Urinary bladder (tissue), 4 donors: ENCODE results near the gene SLC12A8. TPM values are rescaled to one million over a fixed set of nuclear protein-coding genes. Genes with fewer than 3 reads are reported as not detected.

ENCODE experiments used
- DNase-seq: peaks from one replicate; pipeline ENCODE4 v3.0.0-alpha.2; 2015; ENCODE audit errors: extremely low spot score
- H3K27ac ChIP-seq: one replicate; pipeline ENCODE4 v1.5.1; 2013; ENCODE audit warnings: low read depth, mild to moderate bottlenecking, moderate library complexity
- H3K36me3 ChIP-seq: one replicate; pipeline ENCODE4 v1.6.1; 2013; ENCODE audit warnings: mild to moderate bottlenecking, moderate library complexity; ENCODE audit not compliant: insufficient read depth
- H3K4me1 ChIP-seq: one replicate; pipeline ENCODE4 v1.6.1; 2013; ENCODE audit warnings: mild to moderate bottlenecking, moderate library complexity; ENCODE audit not compliant: insufficient read depth
- H3K4me3 ChIP-seq: one replicate; pipeline ENCODE4 v1.5.1; 2013; ENCODE audit warnings: low read depth, low read length
- WGBS: extraction: QIAGEN DNeasy Blood & Tissue Kit; methylation state at CpG from one replicate; pipeline ENCODE4 v1.1.7; 2013; 5-methylcytosine and 5-hydroxymethylcytosine counted together
- polyA plus RNA-seq: library from polyadenylated mRNA; stranded (reverse); fragments of 200-250 nt; gene quantifications from one replicate; pipeline ENCODE4 v1.2.3, GENCODE V29; 2013
- total RNA-seq: library from RNA; depleted of rRNA; stranded (reverse); fragments of >200 nt; gene quantifications from one replicate; pipeline ENCODE4 v1.2.3, GENCODE V29; 2014
- donor health status: healthy with polysubstance abuse.
- donor health status: healthy.

The SLC12A8 gene
- total and polyA plus RNA-seq, 2 donors, result 1.4 to 2.9 TPM

- WGBS, result 34% methylated on average over 7 of the region's 7 CpGs
- H3K4me3 ChIP-seq, result no peak overlapping the region
- no peak for DNase-seq
- no peaks in the 10 kb centered on the region for H3K4me1 ChIP-seq
- H3K36me3 ChIP-seq, result no peaks in the 10 kb centered on the region
- no peak overlapping the region for H3K27ac ChIP-seq
Measured at GRCh38 chr3:125062904-125063618, 149.5 kb downstream of the SLC12A8 start.

DNA sequence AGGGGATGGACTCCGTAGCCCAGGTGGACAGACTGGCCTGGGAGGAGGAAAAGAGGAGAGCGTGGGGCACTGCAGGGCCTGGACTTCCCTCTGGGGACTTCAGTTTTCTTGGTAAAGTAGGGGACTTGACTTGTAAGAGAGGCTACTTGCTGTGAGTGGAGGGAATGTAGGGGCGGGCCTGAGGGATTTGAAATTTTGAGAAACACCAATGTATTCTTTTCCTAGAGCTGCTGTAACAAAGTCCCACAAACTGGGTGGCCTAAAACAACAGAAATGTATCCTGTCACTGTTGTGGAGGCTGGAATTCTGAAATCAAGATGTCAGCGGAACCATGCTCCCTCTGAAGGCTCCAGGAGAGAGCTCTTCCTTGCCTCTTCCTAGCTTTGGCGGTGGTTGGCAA, 150.9 kb downstream of the SLC12A8 start:
- H3K4me1 ChIP-seq, result peaks cover 3% of the 10 kb centered on the region
- WGBS, result 88% methylated on average over 5 of the region's 5 CpGs
- no peaks in the 10 kb centered on the region for H3K36me3 ChIP-seq
- H3K4me3 ChIP-seq, result no peak overlapping the region
- no peak overlapping the region for H3K27ac ChIP-seq
- DNase-seq, result no peak

DNA sequence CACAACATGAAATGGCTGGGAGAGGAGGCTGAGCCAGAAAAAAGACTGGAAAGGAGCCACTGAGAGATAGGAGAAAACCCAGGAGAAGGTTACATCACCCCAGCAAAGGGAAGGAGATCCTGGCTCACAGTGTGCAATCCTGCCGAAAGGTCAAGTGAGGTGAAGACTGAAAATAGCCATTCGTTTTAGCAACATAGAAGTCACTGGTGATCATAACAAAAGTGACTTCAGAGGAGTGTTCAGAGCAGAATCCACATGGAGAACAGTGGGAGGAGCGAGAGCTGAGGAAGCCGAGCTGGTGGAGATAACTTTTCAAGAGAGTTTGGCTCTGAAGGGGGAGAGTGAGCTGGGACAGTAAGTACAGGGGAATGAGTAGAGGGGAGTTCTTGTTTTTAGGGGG, 151.4 kb downstream of the SLC12A8 start:
- H3K36me3 ChIP-seq, result no peaks in the 10 kb centered on the region
- WGBS, result 27% methylated on average over 4 of the region's 4 CpGs
- H3K27ac ChIP-seq, result no peak overlapping the region
- H3K4me1 ChIP-seq, result peaks cover 3% of the 10 kb centered on the region
- DNase-seq, result no peak
- no peak overlapping the region for H3K4me3 ChIP-seq

- WGBS, result 69% methylated on average over 7 of the region's 7 CpGs
- no peak overlapping the region for H3K4me3 ChIP-seq
- H3K27ac ChIP-seq, result no peak overlapping the region
Measured at GRCh38 chr3:125059488-125060245, 152.9 kb downstream of the SLC12A8 start.

DNA sequence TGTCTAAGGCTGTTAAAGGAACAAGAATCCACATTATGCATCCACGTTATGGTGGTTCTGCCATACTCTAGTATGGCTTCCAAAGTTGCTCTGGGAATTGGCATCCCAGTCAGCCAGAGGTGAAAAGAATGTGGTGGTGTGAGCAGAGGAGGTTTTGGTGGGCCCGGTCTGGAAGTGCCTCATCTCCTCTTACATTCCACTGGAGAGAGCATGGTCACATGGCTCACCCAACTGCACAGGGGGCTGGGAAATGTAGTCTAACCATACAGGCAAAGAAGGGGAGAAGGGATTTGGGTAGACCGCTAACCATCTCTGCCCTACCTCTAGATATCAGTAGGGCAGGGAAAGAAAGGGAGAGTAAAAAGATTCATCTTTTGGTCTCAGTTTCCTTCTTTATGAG, 153.6 kb downstream of the SLC12A8 start:
- Histone ChIP-seq H3K4me1 (peaks cover 3% of the 10 kb centered on the region), H3K4me3 (no peak overlapping the region), H3K36me3 (no peaks in the 10 kb centered on the region), H3K27ac (no peak overlapping the region)
- no peak for DNase-seq
- 92% methylated on average over 3 of the region's 3 CpGs for WGBS

More at GRCh38 chr3:125059488-125060245, 152.9 kb downstream of the SLC12A8 start:
- no peak for DNase-seq
- Histone ChIP-seq H3K36me3 (no peaks in the 10 kb centered on the region), H3K4me1 (peaks cover 3% of the 10 kb centered on the region)

DNA sequence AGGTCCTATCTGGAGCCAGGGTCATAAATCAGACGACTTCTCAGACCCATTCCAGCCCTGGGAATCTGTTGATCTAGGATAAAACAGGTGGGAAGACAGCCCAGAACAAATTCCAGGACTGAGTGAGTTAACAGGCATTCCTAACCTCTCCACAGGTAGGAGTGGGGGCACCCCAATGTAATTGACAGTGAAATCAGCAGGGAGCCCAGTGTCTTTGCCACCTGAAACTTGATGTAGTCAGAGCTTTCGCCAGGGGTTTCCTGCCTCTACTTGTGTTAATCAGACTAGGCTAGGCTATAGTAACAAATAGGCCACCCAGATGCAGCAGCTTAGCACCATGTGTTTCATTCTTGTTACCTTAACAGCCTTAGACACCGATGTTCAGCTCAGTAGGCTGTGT, 154.0 kb downstream of the SLC12A8 start:
- Histone ChIP-seq H3K36me3 (no peaks in the 10 kb centered on the region), H3K4me3 (no peak overlapping the region), H3K4me1 (peaks cover 3% of the 10 kb centered on the region), H3K27ac (no peak overlapping the region)
- WGBS, result 92% methylated on average over 3 of the region's 3 CpGs
- no peak for DNase-seq

GRCh38 chr3:125057186-125057850, 155.2 kb downstream of the SLC12A8 start:
- DNase-seq, result no peak
- no peaks in the 10 kb centered on the region for H3K36me3 ChIP-seq
- H3K27ac ChIP-seq, result no peak overlapping the region
- peaks cover 3% of the 10 kb centered on the region for H3K4me1 ChIP-seq
- 60% methylated on average over 3 of the region's 3 CpGs for WGBS
- no peak overlapping the region for H3K4me3 ChIP-seq

GRCh38 chr3:125055913-125056745, 156.4 kb downstream of the SLC12A8 start, which contains the start of gene HEG1:
TSS of gene HEG1 (minus strand) at chr3:125055997. CDS start at chr3:125055890, 107 bp downstream.
- H3K4me1 ChIP-seq, result peaks cover 4% of the 10 kb centered on the region
- DNase-seq, result no peak
- 2% methylated on average over 67 of the region's 67 CpGs for WGBS
- no peaks in the 10 kb centered on the region for H3K36me3 ChIP-seq
- peak within 1 kb of the TSS; percentile 86 for H3K27ac ChIP-seq
- peak within 1 kb of the TSS; percentile 92 for H3K4me3 ChIP-seq

GRCh38 chr3:125055331-125055912, 157.1 kb downstream of the SLC12A8 start:
- WGBS, result under 1% methylated on average over 78 of the region's 78 CpGs
- Histone ChIP-seq H3K4me3 (peak overlapping the region; percentile 92), H3K27ac (peak overlapping the region; percentile 86), H3K4me1 (peaks cover 5% of the 10 kb centered on the region), H3K36me3 (no peaks in the 10 kb centered on the region)
- DNase-seq, result no peak

DNA sequence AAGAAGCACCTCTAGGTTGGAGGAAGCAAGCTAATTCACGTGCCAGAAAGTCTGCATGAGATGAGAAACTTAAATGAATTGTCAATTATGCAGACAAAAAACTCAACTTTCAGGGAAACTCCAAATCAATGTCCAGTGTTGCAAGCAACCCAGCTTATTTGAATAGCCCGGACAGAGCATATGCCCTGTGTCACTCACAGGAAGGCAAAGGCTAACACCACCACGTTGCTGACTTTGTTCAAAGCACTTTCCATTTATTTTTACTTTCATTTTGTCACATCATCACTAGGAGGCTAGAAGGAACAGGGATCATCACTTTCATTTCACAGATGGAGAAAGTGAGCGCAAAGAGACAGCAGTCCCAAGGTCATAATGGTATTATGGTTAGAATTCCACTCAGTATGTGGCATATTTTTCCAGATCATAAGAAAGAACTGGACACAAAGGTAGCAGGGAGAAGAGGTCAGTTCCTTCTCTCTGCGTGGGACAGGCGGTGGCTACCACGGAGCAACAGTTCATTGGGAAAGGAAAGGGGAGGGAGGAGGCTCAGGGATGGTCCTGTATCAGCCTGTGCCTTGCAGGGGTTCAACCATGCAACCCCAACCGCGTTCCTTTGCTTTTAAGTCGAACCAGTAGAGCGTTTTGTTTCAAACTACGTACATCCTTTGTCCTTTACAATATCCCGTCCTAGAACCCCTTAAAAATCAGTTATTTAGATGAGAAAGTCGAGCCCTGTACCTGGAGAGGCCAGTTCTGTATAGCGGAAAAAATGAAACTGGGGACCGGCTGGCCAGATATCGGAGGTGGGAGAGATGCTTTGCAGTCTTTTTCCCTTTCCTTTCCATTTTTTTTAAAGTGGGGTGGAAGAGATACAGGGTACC, 157.9 kb downstream of the SLC12A8 start:
- peak overlapping the region; percentile 86 for H3K27ac ChIP-seq
- H3K4me3 ChIP-seq, result peak overlapping the region; percentile 92
- WGBS, result 3% methylated on average over 17 of the region's 17 CpGs
- DNase-seq, result no peak
- H3K4me1 ChIP-seq, result peaks cover 5% of the 10 kb centered on the region
- H3K36me3 ChIP-seq, result no peaks in the 10 kb centered on the region

GRCh38 chr3:125054062-125054448, 158.5 kb downstream of the SLC12A8 start:
- Histone ChIP-seq H3K27ac (no peak overlapping the region), H3K4me1 (peaks cover 5% of the 10 kb centered on the region), H3K36me3 (no peaks in the 10 kb centered on the region), H3K4me3 (peak overlapping the region; percentile 92)
- 53% methylated on average over 7 of the region's 7 CpGs for WGBS
- no peak for DNase-seq

DNA sequence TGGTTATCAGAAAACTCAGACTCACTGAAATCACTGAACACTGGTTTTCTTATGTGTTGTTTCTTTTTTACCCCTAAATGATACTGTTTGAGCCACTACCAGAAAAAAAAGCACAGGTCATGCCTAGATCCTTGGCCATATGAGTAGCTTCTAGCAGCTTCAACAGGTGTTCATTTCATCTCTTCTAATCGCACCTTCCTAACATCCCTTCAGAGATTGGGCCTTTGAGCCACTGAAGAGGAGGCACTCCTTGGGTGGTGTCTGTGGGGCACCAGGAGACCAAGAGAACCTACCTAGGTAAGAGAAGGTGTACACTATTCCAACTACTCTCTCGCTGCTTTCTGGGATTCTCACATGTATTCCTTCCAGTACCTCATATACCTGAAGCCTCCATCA, 159.2 kb downstream of the SLC12A8 start:
- Histone ChIP-seq H3K4me1 (peaks cover 5% of the 10 kb centered on the region), H3K27ac (no peak overlapping the region), H3K36me3 (no peaks in the 10 kb centered on the region), H3K4me3 (no peak overlapping the region)
- WGBS, result 94% methylated on average over 2 of the region's 2 CpGs
- no peak for DNase-seq
